Hepatocyte (in vitro differentiated cells): ENCODE data around the gene SLC1A4. TPM values are rescaled to one million over a fixed set of nuclear protein-coding genes. Genes with fewer than 3 reads are reported as not detected.

Source experiments
- DNase-seq: peaks from one replicate; pipeline ENCODE4 v3.0.0-alpha.2; 2016; ENCODE audit warnings: low spot score
- H2AFZ ChIP-seq: fragments of 200-600 bp; sonication (generic); 2 replicates; pipeline ENCODE4 v1.6.0; 2016; ENCODE audit warnings: antibody characterized with exemption, mild to moderate bottlenecking
- H3K27ac ChIP-seq: fragments of 200-600 bp; sonication (generic); 2 replicates; pipeline ENCODE4 v1.5.1; 2016; ENCODE audit warnings: mild to moderate bottlenecking
- H3K27me3 ChIP-seq: fragments of 200-600 bp; sonication (generic); 2 replicates; pipeline ENCODE4 v1.6.1; 2016
- H3K36me3 ChIP-seq: fragments of 200-600 bp; sonication (generic); replicated peaks from 2 replicates; pipeline ENCODE4 v1.5.1; 2016; ENCODE audit warnings: low read depth; ENCODE audit not compliant: insufficient read depth
- H3K4me1 ChIP-seq: fragments of 200-600 bp; sonication (generic); 2 replicates; pipeline ENCODE4 v1.5.1; 2016; ENCODE audit warnings: mild to moderate bottlenecking, moderate library complexity; ENCODE audit not compliant: insufficient read depth
- H3K4me2 ChIP-seq: fragments of 200-600 bp; sonication (generic); 2 replicates; pipeline ENCODE4 v1.6.0; 2016
- H3K4me3 ChIP-seq: fragments of 200-600 bp; sonication (generic); 2 replicates; pipeline ENCODE4 v1.5.1; 2016; ENCODE audit warnings: mild to moderate bottlenecking
- H3K79me2 ChIP-seq: fragments of 200-600 bp; sonication (generic); 2 replicates; pipeline ENCODE4 v1.6.0; 2017; ENCODE audit warnings: mild to moderate bottlenecking
- H3K9me2 ChIP-seq: fragments of 200-600 bp; sonication (generic); replicated peaks from 2 replicates; pipeline ENCODE4 v1.6.0; 2017; ENCODE audit warnings: mild to moderate bottlenecking; ENCODE audit not compliant: insufficient read depth
- H3K9me3 ChIP-seq: fragments of 200-600 bp; sonication (generic); 2 replicates; pipeline ENCODE4 v1.5.1; 2016; ENCODE audit warnings: low read depth, mild to moderate bottlenecking
- H4K20me1 ChIP-seq: fragments of 200-600 bp; sonication (generic); 2 replicates; pipeline ENCODE4 v1.6.0; 2016; ENCODE audit warnings: mild to moderate bottlenecking; ENCODE audit not compliant: insufficient read depth, poor library complexity, severe bottlenecking
- EZH2 ChIP-seq: fragments of 200-600 bp; sonication (generic); IDR thresholded peaks from 2 replicates; pipeline ENCODE4 v1.6.1; 2016; ENCODE audit warnings: antibody characterized with exemption, mild to moderate bottlenecking, borderline replicate concordance
- EZH2phosphoT487 ChIP-seq: fragments of 200-600 bp; sonication (generic); IDR thresholded peaks from one replicate; pipeline ENCODE4 v1.6.1; 2018; ENCODE audit warnings: antibody characterized with exemption, mild to moderate bottlenecking, low read depth, moderate library complexity; ENCODE audit not compliant: unreplicated experiment, severe bottlenecking
- WGBS: methylation state at CpG from one replicate; pipeline ENCODE4 v1.1.6; 2016; ENCODE audit warnings: low lambda C conversion rate; ENCODE audit errors: missing lambda C conversion rate; 5-methylcytosine and 5-hydroxymethylcytosine counted together
- polyA plus RNA-seq: library from polyadenylated mRNA; unstranded; fragments of >200 nt; fragmentation: Nextera tagmentation; extraction: Ambion mirVana; gene quantifications from 2 replicates; pipeline ENCODE4 v1.2.1, GENCODE V29; 2016
- total RNA-seq: library from RNA; depleted of rRNA; stranded (reverse); fragments of >200 nt; gene quantifications from 2 replicates; pipeline ENCODE4 v1.2.3, GENCODE V29; 2014
- TF ChIP-seq, protein P1 (sequence below): fragments of 200-600 bp; sonication (generic); IDR thresholded peaks from 2 replicates; pipeline ENCODE4 v1.5.1; 2016; ENCODE audit warnings: antibody characterized with exemption, mild to moderate bottlenecking; ENCODE audit not compliant: poor library complexity

Gene SLC1A4
- total and polyA plus RNA-seq, 2 experiments from 2014 or later = 14.2 to 17.8 TPM

DNA sequence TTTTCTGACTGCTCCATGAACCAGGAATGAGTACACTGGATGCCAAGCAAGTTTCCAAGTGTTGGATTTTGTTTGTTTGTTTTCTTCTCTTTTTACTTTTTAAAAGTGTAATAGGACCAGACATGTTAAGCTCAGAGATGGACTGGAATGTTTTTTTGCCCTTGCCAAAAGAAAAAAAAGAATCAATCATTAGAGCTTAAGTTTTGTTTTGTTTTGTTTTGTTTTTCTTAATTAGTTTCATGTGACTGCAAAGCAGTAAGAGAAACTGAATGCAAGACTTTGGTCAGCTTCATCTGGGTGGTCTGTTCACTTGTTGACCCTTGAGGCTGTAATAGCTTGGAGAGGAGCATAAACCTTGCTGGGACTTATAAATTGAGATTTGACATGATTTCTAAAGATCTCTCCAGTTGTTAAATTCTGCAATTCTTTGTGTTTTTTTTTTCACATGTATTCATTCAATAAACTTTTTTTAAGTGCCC, 42.4 kb upstream of the SLC1A4 start:
- DNase-seq = no peak
- Histone ChIP-seq H4K20me1 (no peaks in the 10 kb centered on the region), H3K27ac (no peak overlapping the region), H3K27me3 (no peaks in the 10 kb centered on the region), H3K79me2 (no peaks in the 10 kb centered on the region), H3K9me3 (no peaks in the 10 kb centered on the region), H3K4me2 (no peak overlapping the region), H3K9me2 (no peaks in the 10 kb centered on the region), H3K36me3 (no peaks in the 10 kb centered on the region), H3K4me1 (peaks cover 9% of the 10 kb centered on the region), H2AFZ (no peak overlapping the region), H3K4me3 (no peak overlapping the region)
- TF ChIP-seq EZH2 = no peak
- TF ChIP-seq, protein P1, sequence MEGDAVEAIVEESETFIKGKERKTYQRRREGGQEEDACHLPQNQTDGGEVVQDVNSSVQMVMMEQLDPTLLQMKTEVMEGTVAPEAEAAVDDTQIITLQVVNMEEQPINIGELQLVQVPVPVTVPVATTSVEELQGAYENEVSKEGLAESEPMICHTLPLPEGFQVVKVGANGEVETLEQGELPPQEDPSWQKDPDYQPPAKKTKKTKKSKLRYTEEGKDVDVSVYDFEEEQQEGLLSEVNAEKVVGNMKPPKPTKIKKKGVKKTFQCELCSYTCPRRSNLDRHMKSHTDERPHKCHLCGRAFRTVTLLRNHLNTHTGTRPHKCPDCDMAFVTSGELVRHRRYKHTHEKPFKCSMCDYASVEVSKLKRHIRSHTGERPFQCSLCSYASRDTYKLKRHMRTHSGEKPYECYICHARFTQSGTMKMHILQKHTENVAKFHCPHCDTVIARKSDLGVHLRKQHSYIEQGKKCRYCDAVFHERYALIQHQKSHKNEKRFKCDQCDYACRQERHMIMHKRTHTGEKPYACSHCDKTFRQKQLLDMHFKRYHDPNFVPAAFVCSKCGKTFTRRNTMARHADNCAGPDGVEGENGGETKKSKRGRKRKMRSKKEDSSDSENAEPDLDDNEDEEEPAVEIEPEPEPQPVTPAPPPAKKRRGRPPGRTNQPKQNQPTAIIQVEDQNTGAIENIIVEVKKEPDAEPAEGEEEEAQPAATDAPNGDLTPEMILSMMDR = no peak

DNA sequence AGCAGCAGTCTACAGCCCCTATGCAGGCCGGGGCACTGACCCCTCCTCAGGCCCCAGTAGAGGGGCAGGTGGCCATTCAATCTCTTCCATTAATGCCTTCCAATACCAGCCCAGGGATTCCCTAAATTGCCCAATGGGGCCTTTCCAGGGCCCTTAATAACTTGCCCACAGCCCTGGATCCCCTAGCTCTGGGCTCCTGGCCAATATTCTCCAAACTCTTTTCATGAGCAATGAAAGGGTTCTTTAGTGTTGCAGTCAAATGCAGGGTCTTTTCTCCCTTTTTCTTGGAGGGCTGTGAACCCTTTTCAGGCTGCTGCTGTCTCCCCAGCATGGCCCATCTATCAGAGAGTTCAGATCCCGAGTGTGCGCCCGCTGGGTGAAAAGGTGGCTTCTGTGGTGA, 41.3 kb upstream of the SLC1A4 start:
- H3K79me2 ChIP-seq = no peaks in the 10 kb centered on the region
- no peaks in the 10 kb centered on the region for H3K27me3 ChIP-seq
- WGBS = 97% methylated on average over 4 of the region's 4 CpGs
- H2AFZ ChIP-seq = no peak overlapping the region
- H4K20me1 ChIP-seq = no peaks in the 10 kb centered on the region
- H3K9me3 ChIP-seq = no peaks in the 10 kb centered on the region
- H3K27ac ChIP-seq = no peak overlapping the region
- H3K36me3 ChIP-seq = no peaks in the 10 kb centered on the region
- peaks cover 9% of the 10 kb centered on the region for H3K4me1 ChIP-seq
- no peak for DNase-seq
- TF ChIP-seq EZH2 (no peak), EZH2phosphoT487 (no peak)
- TF ChIP-seq, protein P1 = no peak
- no peak overlapping the region for H3K4me3 ChIP-seq
- no peaks in the 10 kb centered on the region for H3K9me2 ChIP-seq
- H3K4me2 ChIP-seq = no peak overlapping the region

DNA sequence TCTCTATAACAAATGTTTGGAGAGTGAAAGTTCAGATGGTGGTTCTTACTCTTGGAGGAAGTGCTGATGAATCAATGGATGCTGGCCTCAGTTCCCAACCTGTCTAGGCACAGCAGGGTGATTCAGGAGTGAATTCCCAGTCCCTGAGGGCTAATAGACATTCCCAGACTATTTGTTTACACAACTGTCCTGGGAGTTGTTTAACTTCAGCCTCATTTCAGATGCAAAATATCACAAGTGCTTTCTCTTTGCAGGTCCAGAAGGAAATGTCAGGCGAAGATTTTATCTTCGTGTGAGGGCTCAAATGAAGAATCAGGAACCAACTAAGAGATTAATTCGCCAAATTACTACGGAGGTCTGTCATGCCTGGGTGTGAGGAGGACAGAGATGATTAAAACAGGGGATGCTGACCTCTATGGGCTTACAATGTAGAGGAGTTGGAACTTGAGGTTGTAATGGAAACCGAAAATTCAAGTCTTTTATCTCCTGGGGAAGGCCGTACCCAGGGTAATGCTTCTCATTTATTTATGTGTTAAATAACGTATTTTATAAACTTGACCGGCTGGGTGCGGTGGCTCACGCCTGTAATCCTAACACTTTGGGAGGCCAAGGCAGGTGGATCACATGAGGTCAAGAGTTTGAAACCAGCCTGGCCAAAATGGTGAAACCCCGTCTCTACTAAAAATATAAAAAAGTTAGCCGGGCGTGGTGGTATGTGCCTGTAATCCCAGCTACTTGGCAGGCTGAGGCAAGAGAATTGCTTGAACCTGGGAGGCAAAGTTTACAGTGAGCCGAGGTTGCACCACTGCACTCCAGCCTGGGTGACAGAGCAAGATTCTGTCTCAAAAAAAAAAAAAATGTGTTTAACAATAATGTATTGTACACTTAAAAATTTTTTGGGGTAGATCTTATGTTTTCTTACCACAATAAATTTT, 38.7 kb upstream of the SLC1A4 start:
- H3K4me1 ChIP-seq = peaks cover 6% of the 10 kb centered on the region
- WGBS = 78% methylated on average over 14 of the region's 14 CpGs
- H3K27me3 ChIP-seq = no peaks in the 10 kb centered on the region
- H4K20me1 ChIP-seq = no peaks in the 10 kb centered on the region
- no peaks in the 10 kb centered on the region for H3K36me3 ChIP-seq
- H3K4me3 ChIP-seq = no peak overlapping the region
- DNase-seq = no peak
- H3K79me2 ChIP-seq = no peaks in the 10 kb centered on the region
- no peak overlapping the region for H2AFZ ChIP-seq
- H3K27ac ChIP-seq = no peak overlapping the region
- no peak overlapping the region for H3K4me2 ChIP-seq
- H3K9me2 ChIP-seq = no peaks in the 10 kb centered on the region
- no peaks in the 10 kb centered on the region for H3K9me3 ChIP-seq
- no peak for TF ChIP-seq EZH2phosphoT487
- TF ChIP-seq EZH2 = no peak
- TF ChIP-seq, protein P1 = no peak
